Karpas-422 (cell line): Measurements from ENCODE around the gene GPR55. TPM values are rescaled to one million over a fixed set of nuclear protein-coding genes. Genes with fewer than 3 reads are reported as not detected.
A peak's percentile ranks its signal among the peaks of the same experiment; 100 is the strongest.

ENCODE experiments used
- DNase-seq: peaks from one replicate; pipeline ENCODE4 v3.0.0-alpha.2; 2015
- H2AFZ ChIP-seq: fragments of 200-600 bp; sonication (generic); 2 replicates; pipeline ENCODE4 v1.6.1; 2014; ENCODE audit warnings: antibody characterized with exemption, low read length, mixed read lengths
- H3K27ac ChIP-seq: fragments of 200-600 bp; sonication (generic); 2 replicates; pipeline ENCODE4 v1.5.1; 2014; ENCODE audit warnings: mild to moderate bottlenecking, low read length, moderate library complexity
- H3K27me3 ChIP-seq: fragments of 200-600 bp; sonication (generic); 2 replicates; pipeline ENCODE4 v1.6.1; 2014; ENCODE audit warnings: low read length, mixed read lengths
- H3K36me3 ChIP-seq: fragments of 200-600 bp; sonication (generic); 2 replicates; pipeline ENCODE4 v1.6.1; 2014; ENCODE audit warnings: low read length, mixed read lengths; ENCODE audit not compliant: insufficient read depth
- H3K4me1 ChIP-seq: fragments of 200-600 bp; sonication (generic); 2 replicates; pipeline ENCODE4 v1.6.1; 2014; ENCODE audit warnings: mild to moderate bottlenecking, low read length, mixed read lengths
- H3K4me2 ChIP-seq: fragments of 200-600 bp; sonication (generic); 2 replicates; pipeline ENCODE4 v1.6.1; 2014; ENCODE audit warnings: low read length, low read depth, mild to moderate bottlenecking; ENCODE audit not compliant: poor library complexity, severe bottlenecking
- H3K4me3 ChIP-seq: fragments of 200-600 bp; sonication (generic); 2 replicates; pipeline ENCODE4 v1.5.1; 2014; ENCODE audit warnings: mild to moderate bottlenecking, antibody characterized with exemption, low read length, mixed read lengths
- H3K79me2 ChIP-seq: fragments of 200-600 bp; sonication (generic); 2 replicates; pipeline ENCODE4 v1.6.1; 2014; ENCODE audit warnings: mild to moderate bottlenecking, low read length, mixed read lengths
- H3K9ac ChIP-seq: fragments of 200-600 bp; sonication (generic); 2 replicates; pipeline ENCODE4 v1.6.0; 2014; ENCODE audit warnings: low read length
- H3K9me2 ChIP-seq: fragments of 200-600 bp; sonication (generic), shearing (Covaris generic); replicated peaks from 2 replicates; pipeline ENCODE4 v1.6.0; 2014; ENCODE audit warnings: mild to moderate bottlenecking, low read length, moderate library complexity; ENCODE audit not compliant: insufficient read depth
- H3K9me3 ChIP-seq: fragments of 300-700, 200-600 bp; sonication (generic); 2 replicates; pipeline ENCODE4 v1.6.1; 2014; ENCODE audit warnings: low read length, mixed read lengths
- H4K20me1 ChIP-seq: fragments of 200-600 bp; sonication (generic); 2 replicates; pipeline ENCODE4 v1.6.1; 2014; ENCODE audit warnings: mild to moderate bottlenecking, antibody characterized with exemption, low read length, low read depth; ENCODE audit not compliant: insufficient read depth
- total RNA-seq: library from RNA; depleted of rRNA; stranded (reverse); fragments of >200 nt; shearing (Covaris generic); gene quantifications from 2 replicates; pipeline ENCODE4 v1.2.3, GENCODE V29; 2014; ENCODE audit warnings: low replicate concordance

Gene GPR55
- total RNA-seq, 1 experiment from 2014 or later = 9.5 TPM

GRCh38 chr2:230910546-230911177 lies 14.4 kb downstream of the GPR55 start:
- Histone ChIP-seq H3K36me3 (no peaks in the 10 kb centered on the region), H3K27me3 (no peaks in the 10 kb centered on the region), H3K4me2 (no peak overlapping the region), H3K79me2 (no peaks in the 10 kb centered on the region), H4K20me1 (no peaks in the 10 kb centered on the region), H3K4me1 (peaks cover 59% of the 10 kb centered on the region), H3K9me2 (no peaks in the 10 kb centered on the region), H2AFZ (no peak overlapping the region), H3K4me3 (no peak overlapping the region), H3K9ac (no peak overlapping the region), H3K27ac (no peak overlapping the region), H3K9me3 (no peaks in the 10 kb centered on the region)
- DNase-seq = no peak

- no peaks in the 10 kb centered on the region for H3K9me3 ChIP-seq
- DNase-seq = no peak
- H3K4me2 ChIP-seq = no peak overlapping the region
- no peak overlapping the region for H3K9ac ChIP-seq
- H4K20me1 ChIP-seq = no peaks in the 10 kb centered on the region
- peaks cover 65% of the 10 kb centered on the region for H3K4me1 ChIP-seq
- H2AFZ ChIP-seq = no peak overlapping the region
- H3K9me2 ChIP-seq = no peaks in the 10 kb centered on the region
- no peaks in the 10 kb centered on the region for H3K36me3 ChIP-seq
- no peaks in the 10 kb centered on the region for H3K79me2 ChIP-seq
- H3K4me3 ChIP-seq = no peak overlapping the region
- H3K27ac ChIP-seq = no peak overlapping the region
- no peaks in the 10 kb centered on the region for H3K27me3 ChIP-seq
Measured at GRCh38 chr2:230909841-230910545, 15.0 kb downstream of the GPR55 start.

- Histone ChIP-seq H3K4me1 (peaks cover 73% of the 10 kb centered on the region), H3K36me3 (no peaks in the 10 kb centered on the region), H3K9me3 (no peaks in the 10 kb centered on the region), H3K4me2 (no peak overlapping the region), H3K27ac (no peak overlapping the region), H3K9ac (no peak overlapping the region), H3K9me2 (no peaks in the 10 kb centered on the region), H4K20me1 (no peaks in the 10 kb centered on the region), H3K4me3 (no peak overlapping the region), H2AFZ (no peak overlapping the region), H3K79me2 (no peaks in the 10 kb centered on the region), H3K27me3 (no peaks in the 10 kb centered on the region)
- DNase-seq = no peak
Measured at GRCh38 chr2:230908595-230909191, 16.3 kb downstream of the GPR55 start.

- no peaks in the 10 kb centered on the region for H3K36me3 ChIP-seq
- H4K20me1 ChIP-seq = no peaks in the 10 kb centered on the region
- no peaks in the 10 kb centered on the region for H3K9me3 ChIP-seq
- H3K4me2 ChIP-seq = no peak overlapping the region
- H3K4me1 ChIP-seq = peaks cover 73% of the 10 kb centered on the region
- H3K4me3 ChIP-seq = no peak overlapping the region
- H3K9me2 ChIP-seq = no peaks in the 10 kb centered on the region
- H2AFZ ChIP-seq = no peak overlapping the region
- no peak overlapping the region for H3K27ac ChIP-seq
- no peak overlapping the region for H3K9ac ChIP-seq
- H3K79me2 ChIP-seq = no peaks in the 10 kb centered on the region
- no peak for DNase-seq
- H3K27me3 ChIP-seq = no peaks in the 10 kb centered on the region
Measured at GRCh38 chr2:230908092-230908594, 16.9 kb downstream of the GPR55 start.

GRCh38 chr2:230907361-230908091 lies 17.5 kb downstream of the GPR55 start:
- Histone ChIP-seq H3K27me3 (no peaks in the 10 kb centered on the region), H3K79me2 (no peaks in the 10 kb centered on the region), H2AFZ (no peak overlapping the region), H3K4me2 (no peak overlapping the region), H3K9me3 (no peaks in the 10 kb centered on the region), H3K9me2 (no peaks in the 10 kb centered on the region), H3K27ac (no peak overlapping the region), H3K4me3 (no peak overlapping the region), H4K20me1 (no peaks in the 10 kb centered on the region), H3K36me3 (no peaks in the 10 kb centered on the region), H3K9ac (no peak overlapping the region), H3K4me1 (peaks cover 73% of the 10 kb centered on the region)
- no peak for DNase-seq

DNA sequence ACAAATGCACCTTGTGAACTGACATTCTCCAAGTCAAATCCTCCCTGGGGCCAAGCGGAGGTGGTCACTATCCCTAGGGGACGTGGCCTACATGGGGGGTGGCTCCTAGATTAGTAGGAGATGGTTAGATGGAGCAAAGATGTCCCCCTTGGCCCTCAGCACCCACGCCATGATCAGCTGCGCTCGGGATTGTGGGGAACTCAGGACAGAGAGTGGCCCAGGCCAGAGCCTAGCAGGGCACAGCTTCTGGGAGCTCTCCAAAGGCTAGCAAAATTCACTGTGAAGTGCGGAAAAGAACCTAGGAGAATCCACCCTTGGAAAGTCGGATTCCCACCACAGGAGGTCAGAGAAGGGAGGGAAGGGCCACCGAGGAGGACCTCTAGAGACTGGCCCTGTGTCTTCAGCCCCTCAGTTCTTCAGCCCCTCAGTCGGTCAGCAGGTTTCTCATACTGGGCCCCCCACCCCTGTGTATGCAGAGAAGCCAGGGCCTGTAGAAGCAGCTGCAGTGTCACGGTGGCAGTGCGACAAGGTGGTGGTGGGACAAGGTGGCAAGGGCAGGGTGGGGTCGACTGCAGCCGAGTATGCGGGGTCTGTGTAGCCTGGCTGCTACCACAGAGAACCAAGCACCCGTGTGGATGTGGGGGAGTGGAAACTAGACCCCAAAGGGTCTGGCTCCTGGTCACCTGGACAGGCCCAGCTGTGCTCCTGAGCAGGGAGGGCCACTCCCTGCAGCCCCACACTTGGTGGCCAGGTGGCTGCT lies 18.4 kb downstream of the GPR55 start:
- DNase-seq = no peak
- H3K4me3 ChIP-seq = no peak overlapping the region
- no peaks in the 10 kb centered on the region for H3K27me3 ChIP-seq
- H3K9ac ChIP-seq = peak overlapping the region; percentile 67; the same call in 1 of the 2 replicates
- H3K27ac ChIP-seq = peak overlapping the region; percentile 98
- no peaks in the 10 kb centered on the region for H3K9me2 ChIP-seq
- H3K4me2 ChIP-seq = peak overlapping the region; percentile 54
- no peaks in the 10 kb centered on the region for H4K20me1 ChIP-seq
- peaks cover 81% of the 10 kb centered on the region for H3K4me1 ChIP-seq
- H3K9me3 ChIP-seq = no peaks in the 10 kb centered on the region
- H3K79me2 ChIP-seq = no peaks in the 10 kb centered on the region
- no peak overlapping the region for H2AFZ ChIP-seq
- H3K36me3 ChIP-seq = no peaks in the 10 kb centered on the region

DNA sequence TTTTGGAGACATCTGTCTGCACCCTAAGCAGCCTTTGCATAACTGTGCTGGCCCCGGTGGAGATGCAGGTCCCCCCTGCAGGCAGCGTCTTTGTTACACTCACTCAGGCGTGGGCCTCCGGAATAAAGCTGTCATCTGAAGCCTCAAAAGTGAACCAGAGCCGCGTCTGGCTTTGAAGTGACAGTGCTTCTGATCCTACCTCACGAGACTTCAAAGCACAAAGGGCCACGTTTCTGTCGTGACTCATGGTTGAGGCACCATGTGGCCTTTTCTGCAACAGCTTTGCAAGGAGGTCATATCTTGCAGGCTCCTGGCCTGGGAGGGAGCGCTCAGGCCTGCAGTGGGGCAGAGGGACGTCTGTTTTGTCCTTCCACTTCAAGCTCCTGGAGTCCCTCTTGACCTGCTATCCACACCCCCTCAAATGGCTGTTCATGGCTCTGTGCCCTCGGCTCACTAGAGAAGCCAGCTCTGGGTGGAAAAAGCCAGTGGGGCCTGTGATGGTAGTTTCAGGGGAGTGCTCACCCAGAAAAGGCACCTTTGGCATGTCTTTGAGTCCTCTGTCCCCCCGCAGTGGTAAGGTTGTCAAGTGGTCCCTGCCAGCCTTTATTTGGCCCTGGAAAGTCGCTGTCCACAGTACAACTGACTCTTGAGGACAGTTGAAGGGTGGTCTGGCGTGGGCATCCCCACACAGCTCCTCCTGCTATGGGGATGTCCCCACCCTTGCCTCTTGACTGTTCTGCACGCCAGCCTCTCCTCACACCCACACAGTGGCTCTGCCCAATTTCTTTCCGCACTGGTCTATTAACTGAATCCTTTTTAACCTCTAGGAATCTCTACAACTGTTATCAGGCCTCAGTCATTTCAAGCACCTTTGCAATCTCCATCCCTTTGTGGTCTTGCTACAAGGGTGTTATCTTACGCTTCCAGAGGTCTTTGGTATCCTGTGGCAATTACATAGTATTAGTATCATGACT lies 19.3 kb downstream of the GPR55 start:
- Histone ChIP-seq H3K4me2 (peak overlapping the region; percentile 92), H3K27ac (peak overlapping the region; percentile 98), H3K9me2 (no peaks in the 10 kb centered on the region), H3K9me3 (no peaks in the 10 kb centered on the region), H2AFZ (no peak overlapping the region), H3K4me3 (no peak overlapping the region), H3K4me1 (peaks cover 85% of the 10 kb centered on the region), H3K36me3 (no peaks in the 10 kb centered on the region), H4K20me1 (no peaks in the 10 kb centered on the region), H3K27me3 (no peaks in the 10 kb centered on the region), H3K79me2 (no peaks in the 10 kb centered on the region), H3K9ac (peak overlapping the region; percentile 77)
- peak; percentile 96 for DNase-seq
